Ovary (tissue), 3 donors: Measurements from ENCODE around the gene SEC22C.

Experiments
- CTCF ChIP-seq, 3 donors: fragments of 450-650 bp in 2 of 3; fragments of 200-600 bp in 1 of 3; IDR thresholded peaks; one replicate each; pipeline versions ENCODE4 v1.5.1 to v1.8.0; 2016 to 2022; ENCODE audit warnings: antibody characterized with exemption in 3 of 3, mild to moderate bottlenecking in 1 of 3
- EP300 ChIP-seq: sonication (generic); formaldehyde crosslinking; IDR thresholded peaks from one replicate; pipeline ENCODE4 v1.6.1; 2017; ENCODE audit warnings: antibody characterized with exemption
- POLR2A ChIP-seq: fragments of 450-650 bp; IDR thresholded peaks from one replicate; pipeline ENCODE4 v1.6.1; 2017; ENCODE audit warnings: antibody characterized with exemption, mild to moderate bottlenecking, moderate library complexity
- donor health status: DM: no; HTN: no; CAD: no.

GRCh38 chr3:42509111-42509510, 72.7 kb downstream of the SEC22C start:
- TF ChIP-seq CTCF (IDR thresholded peaks at IDR 0.05) (no peak), EP300 (no peak), POLR2A (no peak)
